Activated CD4-positive, alpha-beta T cell treated with anti-CD3 and anti-CD28 coated beads, Interleukin-2, Interleukin-4, amounts not matched to agents 100 ng/mL and 50 ng/mL, durations not matched to agents 16 hours and 8 hours (primary cell): ENCODE data around the gene HTR3A.

Experiments used
- DNase-seq: peaks from one replicate; pipeline ENCODE4 v3.0.0-alpha.2; 2020; ENCODE audit warnings: low spot score

HTR3A gene

GRCh38 chr11:113979431-113979830 is 4.5 kb downstream of the HTR3A start:
- DNase-seq = no peak

GRCh38 chr11:113980785-113981184 is 5.9 kb downstream of the HTR3A start:
- DNase-seq = no peak

GRCh38 chr11:113982306-113982705 is 7.4 kb downstream of the HTR3A start:
- no peak for DNase-seq

GRCh38 chr11:113984781-113985180 is 9.9 kb downstream of the HTR3A start:
- DNase-seq = no peak

GRCh38 chr11:113985906-113986305 is 11.0 kb downstream of the HTR3A start:
- no peak for DNase-seq

GRCh38 chr11:113986351-113987140 is 11.6 kb downstream of the HTR3A start:
- DNase-seq = no peak

GRCh38 chr11:113989381-113989780 is 14.5 kb downstream of the HTR3A start:
- DNase-seq = no peak

GRCh38 chr11:113989916-113990315 is 15.0 kb downstream of the HTR3A start:
- DNase-seq = no peak

GRCh38 chr11:113991170-113991569 is 16.3 kb downstream of the HTR3A start:
- DNase-seq = no peak

GRCh38 chr11:113991718-113992458 is 17.0 kb downstream of the HTR3A start:
- no peak for DNase-seq

GRCh38 chr11:113992459-113993110 is 17.7 kb downstream of the HTR3A start:
- no peak for DNase-seq

- peak; percentile 19 for DNase-seq
These were observed 19.4 kb downstream of the HTR3A start for GRCh38 chr11:113994077-113994954.

- DNase-seq = no peak
These were observed 22.6 kb downstream of the HTR3A start for GRCh38 chr11:113997473-113997872.

GRCh38 chr11:113998574-113998973 is 23.7 kb downstream of the HTR3A start:
- DNase-seq = no peak

- no peak for DNase-seq
These were observed 25.6 kb downstream of the HTR3A start for GRCh38 chr11:114000526-114000925.

- no peak for DNase-seq
These were observed 26.5 kb downstream of the HTR3A start for GRCh38 chr11:114001416-114001815.

GRCh38 chr11:114008331-114008730 is 33.4 kb downstream of the HTR3A start:
- no peak for DNase-seq

GRCh38 chr11:114010931-114011330 is 36.0 kb downstream of the HTR3A start:
- no peak for DNase-seq

- no peak for DNase-seq
These were observed 36.5 kb downstream of the HTR3A start for GRCh38 chr11:114011443-114011842.

- DNase-seq = no peak
These were observed 40.2 kb downstream of the HTR3A start for GRCh38 chr11:114015117-114015516.

- DNase-seq = no peak
These were observed 42.1 kb downstream of the HTR3A start for GRCh38 chr11:114016986-114017385.

- DNase-seq = no peak
These were observed 42.8 kb downstream of the HTR3A start for GRCh38 chr11:114017723-114018122.
